HG02759 (cell line): ENCODE results near the gene PTPN12.
"Not testable (repeated sequence)": the region's sequence is repeated elsewhere in the genome, so short reads cannot be mapped to it uniquely, and the experiment has no call there.

Experiments used
- ATAC-seq: cut with Tn5 transposase; IDR thresholded peaks from one replicate; pipeline ENCODE4 v1.9.1; 2021; ENCODE audit warnings: mild to moderate bottlenecking, moderate library complexity; ENCODE audit not compliant: unreplicated experiment

Gene PTPN12

DNA sequence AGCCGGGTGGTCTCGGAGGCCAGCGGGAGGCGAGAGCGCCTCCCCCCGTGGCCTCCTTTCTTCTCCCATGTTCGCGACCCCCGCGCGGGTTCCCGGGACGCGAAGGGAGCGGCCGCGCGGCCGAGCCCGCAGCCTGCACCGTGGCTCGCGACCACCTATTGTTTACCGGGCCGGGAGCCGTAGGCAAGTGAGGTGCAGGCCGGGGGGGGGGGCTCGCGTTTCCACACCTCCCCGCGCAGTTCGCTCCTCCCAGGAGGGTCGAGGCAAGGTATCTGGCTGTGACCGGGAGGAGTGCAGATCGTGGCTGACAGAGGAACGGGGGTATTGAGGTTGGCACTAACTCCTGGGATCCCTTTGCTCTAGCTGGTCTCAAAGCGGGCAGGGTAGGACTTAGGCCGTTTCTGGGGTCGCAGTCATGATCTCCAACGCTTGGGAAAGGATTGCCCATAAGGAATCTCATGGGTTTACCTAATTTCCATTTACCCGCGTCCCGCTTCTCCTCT is 734 bp downstream of the PTPN12 start:
- peak; percentile 3 for ATAC-seq

DNA sequence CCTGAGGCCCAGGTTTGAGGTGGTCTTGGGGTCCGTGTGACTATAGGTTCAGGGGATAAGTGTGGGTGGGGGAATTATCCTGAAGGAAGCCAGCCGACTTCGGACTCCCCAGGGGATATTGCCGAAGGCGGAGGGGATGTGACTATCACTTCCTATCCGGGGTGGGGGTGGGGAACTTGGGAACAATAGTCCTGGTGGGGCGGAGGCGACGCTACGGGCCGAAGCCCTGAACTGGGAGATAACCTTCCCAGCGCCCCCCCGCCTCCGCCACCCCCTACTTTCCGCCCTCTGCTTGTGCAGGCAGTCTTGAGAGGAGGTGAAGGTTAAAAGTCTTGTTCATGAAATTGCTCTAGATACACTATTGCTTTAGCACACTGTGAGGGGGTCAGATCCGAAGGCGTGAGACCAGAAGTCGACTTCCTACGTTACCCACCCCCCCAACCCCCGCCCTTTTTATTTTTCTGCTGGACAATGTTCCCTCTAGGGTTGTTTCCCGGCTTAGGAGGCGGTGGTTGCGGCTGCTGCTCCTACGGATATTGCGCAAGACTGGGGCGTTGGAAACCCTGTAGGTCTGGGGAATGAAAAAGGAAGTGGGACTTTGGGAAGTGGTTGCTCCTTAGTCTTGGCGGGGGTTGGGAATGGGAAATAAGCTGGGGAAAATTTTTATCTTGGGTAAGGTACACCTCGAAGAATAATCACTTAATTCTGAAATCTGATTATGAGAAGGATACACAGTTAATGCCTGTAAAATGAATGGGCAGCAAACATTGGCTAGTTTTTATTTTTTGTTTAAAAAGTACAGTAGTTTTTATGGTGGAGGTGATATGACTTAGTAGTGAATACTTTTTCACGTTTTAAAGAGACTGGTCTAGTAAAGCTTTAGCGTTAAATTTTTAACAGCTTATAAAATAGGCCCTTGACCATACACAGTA is 1.5 kb downstream of the PTPN12 start:
- ATAC-seq: no peak

DNA sequence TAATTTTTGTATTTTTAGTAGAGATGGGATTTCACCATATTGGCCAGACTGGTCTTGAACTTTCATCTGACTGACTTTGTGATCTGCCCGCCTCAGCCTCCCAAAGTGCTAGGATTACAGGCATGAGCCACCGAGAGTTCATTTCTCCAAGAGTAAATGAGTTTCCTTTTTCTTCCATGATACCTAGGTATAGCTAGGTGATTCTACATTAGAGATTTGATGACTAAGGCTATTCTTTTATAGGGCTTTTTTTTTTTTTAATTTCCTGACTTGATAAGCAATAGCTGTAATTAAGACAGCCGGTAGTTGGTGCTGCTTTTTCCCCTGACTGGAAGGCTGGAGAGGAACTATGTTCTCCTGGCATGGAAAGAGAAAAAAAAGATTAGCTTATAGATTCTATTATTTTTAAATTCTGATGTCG is 3.3 kb downstream of the PTPN12 start:
- no peak for ATAC-seq

DNA sequence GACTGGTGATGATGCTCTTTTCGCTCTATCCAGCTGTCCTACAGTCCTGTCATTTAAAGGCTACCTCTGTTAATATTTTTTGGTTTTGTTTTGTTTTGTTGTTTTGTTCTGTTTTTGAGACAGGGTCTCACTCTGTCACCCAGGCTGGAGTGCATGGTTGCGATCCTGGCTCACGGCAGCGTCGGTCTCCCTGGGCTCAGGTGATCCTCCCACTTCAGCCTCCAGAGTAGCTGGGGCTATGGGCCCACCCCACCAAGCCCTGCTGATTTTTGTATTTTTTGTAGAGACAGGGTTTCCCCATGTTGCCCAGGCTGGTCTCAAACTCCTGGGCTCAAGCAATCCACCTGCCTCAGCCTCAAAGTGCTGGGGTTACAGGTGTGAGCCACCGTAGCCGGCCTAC is 3.9 kb downstream of the PTPN12 start:
- ATAC-seq: not testable (repeated sequence)

DNA sequence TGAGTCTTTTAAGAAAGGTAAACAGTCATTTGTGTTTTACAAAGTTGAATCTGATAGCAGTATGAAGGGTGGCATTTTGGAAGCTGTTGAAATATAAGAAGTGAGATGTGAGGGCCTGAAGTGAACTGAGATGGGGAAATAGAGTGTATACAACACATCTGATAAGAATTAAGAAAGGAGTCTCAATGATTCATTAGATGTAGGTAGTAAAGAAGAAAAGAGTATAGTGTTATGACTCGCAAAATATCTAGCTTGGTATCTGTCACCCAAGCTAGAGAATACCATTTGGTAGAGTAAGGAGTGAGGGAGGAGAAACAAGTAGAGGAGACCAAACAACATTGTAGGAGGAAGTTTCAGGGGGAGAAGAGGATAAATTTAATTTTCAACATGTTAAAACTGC is 5.3 kb downstream of the PTPN12 start:
- ATAC-seq: no peak

DNA sequence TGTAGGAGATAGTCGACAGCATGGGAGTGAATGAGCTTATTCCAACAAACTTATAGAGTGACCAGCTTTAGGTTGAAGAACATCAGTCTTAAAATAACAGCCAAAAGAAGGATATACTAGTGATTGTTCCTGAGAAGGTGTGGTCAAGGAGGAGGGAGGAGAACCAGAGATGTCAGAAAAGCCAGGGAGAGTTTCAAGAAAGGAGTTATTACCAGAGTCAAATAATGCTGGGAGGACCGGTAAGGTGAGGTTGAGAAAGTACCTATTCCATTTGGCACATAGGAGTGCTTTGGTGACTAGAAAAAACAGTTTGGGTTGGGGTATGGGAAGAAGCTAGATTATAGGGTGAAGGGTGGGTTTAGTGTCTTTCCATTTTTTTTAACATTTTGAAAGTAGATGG is 5.8 kb downstream of the PTPN12 start:
- no peak for ATAC-seq

DNA sequence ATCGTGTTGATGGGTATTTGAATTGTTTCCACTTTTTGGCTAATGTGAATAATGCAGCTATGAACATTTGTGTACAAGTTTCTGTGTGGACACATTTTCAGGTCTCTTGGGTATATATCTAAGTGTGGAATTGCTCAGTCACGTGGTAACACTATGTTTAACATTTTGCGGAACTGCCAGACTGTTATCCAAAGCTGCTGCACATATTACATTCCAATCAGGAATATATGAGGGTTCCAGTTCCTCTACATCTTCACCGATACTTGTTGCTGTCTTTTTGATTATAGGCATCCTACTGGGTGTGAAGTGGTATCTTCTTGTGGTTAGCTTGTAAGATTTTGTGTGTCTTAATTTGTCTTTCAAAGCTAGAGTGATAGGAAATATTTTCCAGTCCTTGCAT is 6.8 kb downstream of the PTPN12 start:
- ATAC-seq: no peak

DNA sequence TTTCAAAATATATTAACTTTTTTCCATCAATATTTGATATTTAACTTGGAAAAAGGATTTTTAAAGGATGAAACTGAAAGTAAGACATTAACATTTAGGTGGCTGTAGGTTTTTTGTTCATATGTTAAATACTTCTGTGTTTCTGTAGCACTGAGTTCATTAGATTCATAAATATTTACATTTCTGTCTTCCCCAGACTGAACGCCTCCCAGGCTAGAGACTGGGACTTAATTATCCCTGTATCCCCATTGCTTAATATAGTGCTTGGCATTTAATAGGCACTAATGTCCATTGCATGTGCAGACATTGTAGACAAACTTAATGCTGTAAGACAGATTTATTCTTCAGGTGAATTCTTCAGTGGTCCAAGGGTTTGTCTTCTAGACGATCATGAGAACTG is 7.4 kb downstream of the PTPN12 start:
- no peak for ATAC-seq

DNA sequence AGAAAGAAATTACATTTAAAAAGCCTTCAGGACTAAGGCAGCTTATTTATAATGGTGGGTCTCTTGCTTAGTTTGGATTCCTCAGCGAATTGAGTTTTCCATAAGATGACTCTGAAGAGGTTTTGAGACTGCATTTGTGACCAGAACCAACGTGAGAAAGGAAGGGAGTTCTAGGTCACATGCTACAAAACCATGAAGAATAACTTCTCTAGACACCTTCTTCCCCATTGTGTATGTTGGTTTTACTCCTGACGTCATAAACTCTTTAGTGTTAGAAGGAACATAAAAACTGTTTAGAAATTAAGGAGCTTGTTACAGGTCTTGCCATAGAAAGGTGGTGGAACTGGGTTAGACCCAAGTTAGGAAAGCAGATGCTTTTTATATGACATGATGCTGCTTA is 11.1 kb downstream of the PTPN12 start:
- no peak for ATAC-seq

DNA sequence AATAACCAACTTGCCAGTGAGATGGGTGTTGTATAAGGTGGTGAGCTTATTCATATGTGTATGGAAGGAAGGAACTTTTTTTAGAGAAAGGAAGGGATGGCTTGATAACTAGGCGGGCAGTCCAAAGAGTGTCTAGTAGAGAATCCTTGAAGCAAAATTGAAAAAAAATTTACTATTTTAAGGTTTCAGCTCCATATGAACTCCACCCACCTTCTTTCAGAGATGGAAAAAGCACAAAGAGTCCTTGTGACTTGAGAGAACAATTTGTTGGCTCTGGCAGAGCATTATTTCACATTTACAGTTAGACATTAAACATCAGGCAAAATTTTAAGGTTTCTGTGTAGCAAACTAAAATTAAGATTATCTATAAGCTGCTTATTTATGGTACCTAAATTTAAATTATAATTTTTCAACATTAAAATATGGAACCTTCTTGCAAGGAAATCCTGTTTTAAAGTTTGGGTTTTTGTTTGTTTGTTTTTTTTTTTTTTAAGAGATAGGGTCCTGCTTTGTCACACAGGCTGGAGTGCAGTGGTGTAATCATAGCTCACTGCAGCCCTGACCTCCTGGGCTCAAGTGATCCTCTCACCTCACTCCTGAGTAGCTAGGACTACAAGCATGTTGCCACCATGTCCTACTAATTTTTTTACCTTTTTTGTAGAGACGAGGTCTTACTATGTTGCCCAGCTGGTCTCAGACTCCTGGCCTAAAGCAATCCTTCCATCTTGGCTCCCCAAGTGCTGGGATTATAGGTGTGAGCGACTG is 12.2 kb downstream of the PTPN12 start:
- no peak for ATAC-seq

DNA sequence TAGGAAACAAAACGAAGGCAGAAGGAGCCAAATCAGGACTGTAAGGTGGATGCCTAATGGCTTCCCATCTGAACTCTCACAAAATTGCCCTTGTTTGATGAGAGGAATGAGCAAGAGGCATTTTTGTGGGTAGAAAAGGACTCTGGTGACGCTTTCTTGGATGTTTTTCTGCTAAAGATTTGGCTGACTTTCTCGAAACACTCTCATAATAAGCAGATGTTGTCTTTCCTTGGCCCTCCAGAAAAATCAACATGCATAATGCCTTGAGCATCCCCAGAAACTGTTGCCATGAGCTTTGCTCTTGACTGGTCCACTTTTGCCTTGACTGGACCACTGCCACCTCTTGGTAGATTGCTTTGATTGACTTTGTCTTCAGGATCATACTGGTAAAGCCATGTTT is 13.5 kb downstream of the PTPN12 start:
- no peak for ATAC-seq

DNA sequence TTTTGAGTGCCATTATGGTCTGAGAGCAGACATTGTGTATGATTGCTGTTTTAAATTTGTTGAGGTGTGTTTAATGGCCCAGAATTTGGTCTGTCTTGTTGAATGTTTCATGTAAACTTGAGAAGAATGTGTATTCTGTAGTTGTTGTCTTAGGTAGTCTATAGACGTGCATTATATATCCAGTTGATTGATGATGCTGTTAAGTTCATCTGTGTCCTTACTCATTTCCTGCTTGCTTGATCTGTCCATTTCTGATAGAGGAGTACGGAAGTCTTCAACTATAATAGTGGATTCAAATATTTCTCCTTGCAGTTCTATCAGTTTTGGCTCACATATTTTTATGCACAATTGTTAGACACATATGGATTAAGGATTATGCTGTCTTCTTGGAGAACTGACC is 16.0 kb downstream of the PTPN12 start:
- no peak for ATAC-seq

DNA sequence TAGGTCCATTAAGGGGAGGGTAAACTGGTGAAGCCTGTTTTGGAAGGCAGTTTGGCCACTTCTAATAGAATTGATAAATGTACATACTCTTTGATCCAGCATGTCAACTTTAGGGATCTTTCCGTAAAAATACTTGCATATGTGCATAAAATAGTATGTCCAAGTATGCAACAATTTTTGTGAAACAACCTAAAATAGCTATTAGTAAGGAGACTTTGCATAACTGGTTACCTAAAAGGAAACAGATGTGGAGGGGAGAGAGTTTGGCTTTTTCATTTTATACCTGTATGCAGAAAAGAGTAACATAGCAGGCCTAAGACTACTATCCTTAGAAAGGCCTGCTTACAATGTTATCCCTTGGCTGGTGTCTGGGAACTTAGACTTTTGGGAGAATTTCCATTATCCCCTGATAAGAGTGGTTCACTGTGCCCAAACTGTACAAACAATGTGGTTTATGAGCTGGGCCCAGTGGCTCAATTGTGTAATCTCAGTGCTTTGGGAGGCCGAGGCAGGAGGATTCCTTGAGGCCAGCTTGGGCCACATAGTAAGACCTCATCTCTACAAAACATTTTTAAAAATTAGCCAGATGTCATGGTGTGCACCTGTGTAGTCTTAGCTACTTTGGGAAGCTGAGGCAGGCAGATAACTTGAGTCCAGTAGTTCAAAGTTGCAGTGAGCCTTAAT is 21.3 kb downstream of the PTPN12 start:
- no peak for ATAC-seq

DNA sequence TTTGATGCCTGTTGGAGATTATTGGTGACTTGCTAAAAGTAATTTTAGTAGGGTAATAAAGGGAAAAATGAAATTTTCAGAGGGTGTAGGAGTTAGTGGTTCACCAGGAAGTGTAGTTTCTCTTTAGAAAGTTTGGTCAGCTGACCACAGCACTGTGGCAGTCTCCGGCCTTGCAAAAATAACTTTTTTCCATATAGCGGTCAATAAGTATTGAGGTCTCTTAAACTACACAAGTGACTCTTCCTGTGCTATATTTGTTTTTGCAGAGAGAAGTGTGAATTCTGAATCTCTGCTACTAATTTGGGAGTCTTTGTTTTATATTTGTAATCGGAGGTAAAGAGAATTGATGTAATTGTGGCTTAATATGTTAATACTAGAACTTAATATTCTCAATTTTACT is 24.3 kb downstream of the PTPN12 start:
- peak; percentile 85 for ATAC-seq

DNA sequence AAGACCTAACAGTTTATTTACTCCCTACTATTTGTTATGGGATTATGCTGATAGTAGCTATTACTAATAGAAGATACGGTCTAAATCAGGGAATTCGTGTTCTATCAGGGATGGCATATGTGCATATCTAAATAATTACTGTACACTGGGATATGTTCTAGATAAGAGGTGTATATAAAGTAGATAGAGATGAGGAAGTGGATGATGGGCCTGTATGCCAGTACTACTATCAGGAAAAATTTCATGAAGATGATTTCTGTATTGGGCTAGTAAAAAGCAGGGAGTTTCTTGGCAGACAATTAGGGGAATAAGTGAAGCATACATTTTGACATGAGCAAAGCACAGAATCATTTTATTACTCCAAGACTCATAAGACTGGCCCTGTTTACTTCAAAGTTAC is 26.2 kb downstream of the PTPN12 start:
- no peak for ATAC-seq

DNA sequence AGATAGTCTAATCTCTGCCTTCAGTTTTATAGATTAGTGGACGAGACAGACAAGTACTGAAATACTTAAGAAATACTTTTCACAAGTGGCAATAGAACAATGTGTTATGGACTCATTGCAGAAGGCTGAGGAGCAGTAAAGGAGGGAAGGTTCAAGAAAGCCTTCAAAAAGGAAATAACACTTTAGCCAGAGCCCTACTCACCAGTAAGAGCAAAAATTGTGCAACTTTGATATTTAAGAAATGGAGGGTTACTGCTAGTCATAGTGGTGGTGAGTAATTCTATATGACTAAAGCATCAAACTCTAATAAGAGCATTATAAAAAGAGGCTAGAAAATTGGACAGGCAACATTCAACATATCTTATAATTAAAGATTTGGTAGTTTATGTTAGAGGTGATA is 28.8 kb downstream of the PTPN12 start:
- ATAC-seq: no peak

DNA sequence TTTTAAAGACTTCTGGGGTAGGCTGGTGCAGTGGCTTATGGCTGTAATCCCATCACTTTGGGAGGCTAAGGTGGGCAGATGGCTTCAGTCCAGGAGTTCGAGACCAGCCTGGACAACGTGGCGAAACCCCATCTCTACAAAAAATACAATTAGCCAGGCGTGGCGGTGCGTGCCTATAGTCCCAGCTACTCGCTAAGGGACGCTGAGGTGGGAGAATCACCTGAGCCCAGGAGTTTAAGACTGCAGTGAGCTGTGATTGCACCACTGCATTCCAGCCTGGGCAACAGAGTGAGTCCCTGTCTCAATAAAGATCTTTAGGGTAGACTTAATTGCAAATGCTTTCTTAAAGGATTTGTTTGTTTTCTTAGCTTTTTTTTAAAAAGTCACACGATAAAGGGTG is 29.3 kb downstream of the PTPN12 start:
- no peak for ATAC-seq

DNA sequence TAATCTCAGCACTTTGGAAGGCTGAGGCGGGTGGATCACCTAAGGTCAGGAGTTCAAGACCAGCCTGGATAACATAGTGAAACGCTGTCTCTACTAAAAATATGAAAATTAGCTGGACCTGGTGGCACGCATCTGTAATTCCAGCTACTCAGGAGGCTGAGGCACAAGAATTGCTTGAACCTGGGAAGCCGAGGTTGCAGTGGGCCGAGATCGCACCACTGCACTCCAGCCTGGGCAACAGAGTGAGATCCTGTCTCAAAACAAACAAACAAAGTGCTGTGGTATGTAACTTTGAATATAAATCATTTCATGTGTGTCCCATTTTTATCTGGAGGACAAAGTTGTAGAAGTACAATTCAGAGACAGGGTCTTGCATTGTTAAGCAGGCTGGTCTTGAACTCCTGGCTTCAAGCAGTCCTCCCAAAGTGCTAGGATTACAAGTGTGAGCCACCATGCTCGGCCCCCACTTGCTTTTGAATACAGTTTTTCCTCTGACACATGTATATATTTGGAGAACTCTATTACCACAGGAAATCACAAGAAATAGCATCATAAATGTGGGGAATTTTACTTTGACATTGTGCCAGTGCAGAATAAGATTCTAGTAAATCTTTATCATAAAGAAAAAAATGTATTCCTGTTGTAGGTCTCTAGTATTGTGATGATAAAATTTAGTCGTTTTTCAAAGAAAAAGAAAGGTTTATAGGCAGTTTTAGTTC is 32.6 kb downstream of the PTPN12 start:
- ATAC-seq: no peak

DNA sequence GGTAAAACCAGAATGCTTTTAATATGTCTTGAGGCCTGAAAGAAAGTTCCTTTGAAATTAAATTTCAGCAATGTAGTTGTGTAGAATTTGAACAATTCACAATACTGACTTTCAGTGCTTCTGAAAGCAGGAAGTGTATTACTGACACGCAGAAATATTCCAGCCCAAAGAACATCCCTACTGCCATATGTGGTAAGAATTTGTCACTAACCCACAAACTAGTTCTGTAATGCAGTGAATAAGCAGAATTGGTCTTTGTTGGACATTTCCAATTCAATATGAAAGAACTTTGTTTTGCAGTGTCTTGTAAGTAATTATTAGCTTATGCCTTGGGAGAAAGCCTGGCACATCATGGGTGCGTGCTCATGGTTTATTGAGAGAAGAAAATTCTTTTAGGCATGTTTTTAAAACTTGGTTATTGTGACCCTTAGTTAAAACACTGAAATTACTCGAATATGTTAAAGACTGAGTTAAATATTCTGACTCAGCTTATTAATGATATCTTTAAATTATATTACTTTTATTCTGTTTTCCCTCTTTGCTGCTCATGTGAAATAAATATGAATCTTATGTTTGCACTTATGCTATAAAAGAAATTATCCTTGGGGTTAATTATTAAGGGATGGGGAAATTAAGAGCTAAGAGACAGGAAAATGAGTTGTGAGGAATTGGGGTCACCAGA is 33.4 kb downstream of the PTPN12 start:
- ATAC-seq: no peak

DNA sequence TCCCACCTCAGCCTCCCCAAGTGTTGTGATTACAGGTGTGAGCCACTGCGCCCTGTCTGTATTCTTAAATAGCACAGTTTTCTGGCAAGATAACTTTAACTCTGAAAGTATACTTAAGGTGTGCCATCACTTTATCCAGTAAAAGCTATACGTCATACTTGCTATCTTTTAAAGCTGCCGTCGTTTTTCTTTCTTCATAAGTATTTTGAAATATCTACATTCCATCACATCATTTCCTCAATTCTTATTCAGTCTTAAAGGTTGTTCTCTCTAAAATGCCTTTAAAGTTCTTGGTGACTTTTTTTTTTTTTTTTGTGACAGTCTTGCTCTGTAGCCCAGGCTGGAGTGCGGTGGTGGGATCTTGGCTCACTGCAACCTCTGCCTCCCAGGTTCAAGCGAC is 34.7 kb downstream of the PTPN12 start:
- ATAC-seq: no peak
